ENCODE measurements around the gene SIPA1L3.
"Not testable (repeated sequence)": the region's sequence is repeated elsewhere in the genome, so short reads cannot be mapped to it uniquely, and the experiment has no call there.

Gene SIPA1L3

GRCh38 chr19:38023671-38024541 is 116.9 kb downstream of the SIPA1L3 start:
- DNase-seq = no peak
- H3K27me3 ChIP-seq (replicated peaks; ENCODE audit: control insufficient read depth, insufficient read depth, low read length, poor library complexity, severe bottlenecking) = no peaks in the 10 kb centered on the region
- no peaks in the 10 kb centered on the region for H3K9me3 ChIP-seq (ENCODE audit: control insufficient read depth, low read length)
- no peaks in the 10 kb centered on the region for H3K4me1 ChIP-seq (ENCODE audit: control insufficient read depth, insufficient read depth, low read length, poor library complexity, severe bottlenecking)
- H3K36me3 ChIP-seq (ENCODE audit: control insufficient read depth, insufficient read depth, low read length) = no peaks in the 10 kb centered on the region
- H3K4me3 ChIP-seq (ENCODE audit: insufficient read depth, low read depth, low read length, poor library complexity, severe bottlenecking) = no peak overlapping the region
- no peak overlapping the region for H3K27ac ChIP-seq (ENCODE audit: insufficient read depth, low read length, poor library complexity, severe bottlenecking)

DNA sequence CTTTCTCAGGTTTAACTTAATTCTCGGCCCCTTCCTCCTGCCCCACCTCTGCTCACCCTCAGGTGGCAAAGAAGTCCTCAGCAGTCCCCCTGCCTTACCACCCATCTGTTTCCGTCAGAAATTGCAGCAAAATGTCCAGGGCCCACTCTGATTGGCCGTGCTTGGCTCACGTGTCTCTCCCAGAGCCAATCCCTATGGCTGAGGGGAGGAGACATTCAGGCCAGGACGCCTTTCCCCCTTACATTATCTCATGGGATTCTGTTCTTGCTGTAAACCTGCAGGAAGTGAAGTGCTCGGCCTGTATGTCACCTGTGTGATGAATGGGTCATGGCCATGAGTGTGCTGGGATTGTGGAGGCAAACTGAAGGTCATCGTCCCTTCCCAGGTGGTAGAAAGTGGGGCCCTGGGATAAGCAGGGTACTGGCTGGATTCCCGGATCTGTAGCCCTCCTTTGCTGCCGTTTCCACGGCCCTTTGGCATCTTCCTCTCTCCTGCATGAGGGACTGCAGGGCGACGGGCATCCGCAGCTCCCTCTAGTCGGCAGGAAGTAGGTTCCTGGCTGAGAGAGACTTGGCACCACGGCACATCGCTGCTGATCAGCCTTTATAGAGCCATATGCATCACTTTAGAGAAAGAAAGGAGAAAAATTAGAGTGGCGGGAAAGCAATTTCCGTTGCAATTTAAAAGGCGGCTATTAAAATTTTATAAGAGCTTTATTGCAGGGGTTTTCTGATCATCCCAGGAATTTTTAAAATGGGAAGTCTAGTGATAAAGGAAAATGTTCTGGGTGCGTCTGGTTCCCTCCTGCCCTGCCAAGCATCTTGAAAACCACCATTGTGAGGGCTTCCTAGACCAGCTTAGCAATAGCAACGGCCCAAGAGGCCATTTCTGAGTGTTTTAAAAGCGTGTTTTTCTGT is 118.2 kb downstream of the SIPA1L3 start:
- Histone ChIP-seq H3K4me1 (ENCODE audit: control insufficient read depth, insufficient read depth, low read length, poor library complexity, severe bottlenecking) (no peaks in the 10 kb centered on the region), H3K27ac (ENCODE audit: insufficient read depth, low read length, poor library complexity, severe bottlenecking) (no peak overlapping the region), H3K36me3 (ENCODE audit: control insufficient read depth, insufficient read depth, low read length) (no peaks in the 10 kb centered on the region), H3K4me3 (ENCODE audit: insufficient read depth, low read depth, low read length, poor library complexity, severe bottlenecking) (no peak overlapping the region), H3K9me3 (ENCODE audit: control insufficient read depth, low read length) (no peaks in the 10 kb centered on the region), H3K27me3 (replicated peaks; ENCODE audit: control insufficient read depth, insufficient read depth, low read length, poor library complexity, severe bottlenecking) (no peaks in the 10 kb centered on the region)
- no peak for DNase-seq

- Histone ChIP-seq H3K4me1 (ENCODE audit: control insufficient read depth, insufficient read depth, low read length, poor library complexity, severe bottlenecking) (no peaks in the 10 kb centered on the region), H3K4me3 (ENCODE audit: insufficient read depth, low read depth, low read length, poor library complexity, severe bottlenecking) (no peak overlapping the region), H3K36me3 (ENCODE audit: control insufficient read depth, insufficient read depth, low read length) (no peaks in the 10 kb centered on the region), H3K27ac (ENCODE audit: insufficient read depth, low read length, poor library complexity, severe bottlenecking) (no peak overlapping the region), H3K27me3 (replicated peaks; ENCODE audit: control insufficient read depth, insufficient read depth, low read length, poor library complexity, severe bottlenecking) (no peaks in the 10 kb centered on the region), H3K9me3 (ENCODE audit: control insufficient read depth, low read length) (no peaks in the 10 kb centered on the region)
- DNase-seq = no peak
Observed at GRCh38 chr19:38025909-38026307, 118.9 kb downstream of the SIPA1L3 start.

DNA sequence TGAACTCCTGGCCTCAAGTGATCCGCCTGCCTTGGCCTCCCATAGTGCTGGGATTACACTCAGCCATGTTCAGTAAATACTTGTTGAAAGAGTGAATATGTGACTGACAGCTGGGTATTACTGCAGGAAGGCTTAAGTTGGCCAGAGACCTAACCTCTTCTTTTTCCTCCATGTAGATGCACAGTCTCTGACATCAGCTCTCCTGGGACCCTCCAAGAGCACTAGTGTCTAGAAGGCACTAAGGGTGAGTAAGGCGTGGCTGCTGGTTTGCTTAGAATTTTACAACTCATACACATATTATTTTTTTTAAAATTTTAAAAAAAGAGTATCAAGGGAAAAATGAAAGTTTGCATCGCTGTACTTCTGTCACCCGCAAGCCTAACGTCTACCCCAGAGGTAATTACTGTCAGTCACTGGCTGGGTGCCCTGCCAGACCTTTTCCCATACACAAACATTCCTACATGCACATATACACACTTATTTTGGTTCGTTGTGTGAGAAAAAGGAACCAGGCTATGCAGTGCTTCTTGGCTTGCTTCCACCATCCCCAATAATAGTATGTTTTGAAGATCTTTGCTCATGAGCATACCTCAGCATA is 122.0 kb downstream of the SIPA1L3 start:
- Histone ChIP-seq H3K27ac (ENCODE audit: insufficient read depth, low read length, poor library complexity, severe bottlenecking) (no peak overlapping the region), H3K4me1 (ENCODE audit: control insufficient read depth, insufficient read depth, low read length, poor library complexity, severe bottlenecking) (no peaks in the 10 kb centered on the region), H3K4me3 (ENCODE audit: insufficient read depth, low read depth, low read length, poor library complexity, severe bottlenecking) (no peak overlapping the region), H3K27me3 (replicated peaks; ENCODE audit: control insufficient read depth, insufficient read depth, low read length, poor library complexity, severe bottlenecking) (no peaks in the 10 kb centered on the region), H3K9me3 (ENCODE audit: control insufficient read depth, low read length) (no peaks in the 10 kb centered on the region), H3K36me3 (ENCODE audit: control insufficient read depth, insufficient read depth, low read length) (no peaks in the 10 kb centered on the region)
- DNase-seq = no peak

GRCh38 chr19:38030001-38030400 is 123.0 kb downstream of the SIPA1L3 start:
- H3K36me3 ChIP-seq (ENCODE audit: control insufficient read depth, insufficient read depth, low read length); DNase-seq; H3K4me1 ChIP-seq (ENCODE audit: control insufficient read depth, insufficient read depth, low read length, poor library complexity, severe bottlenecking): not testable (repeated sequence)

GRCh38 chr19:38030686-38031422 is 123.8 kb downstream of the SIPA1L3 start:
- Histone ChIP-seq H3K27ac (ENCODE audit: insufficient read depth, low read length, poor library complexity, severe bottlenecking) (no peak overlapping the region), H3K9me3 (ENCODE audit: control insufficient read depth, low read length) (no peaks in the 10 kb centered on the region), H3K27me3 (replicated peaks; ENCODE audit: control insufficient read depth, insufficient read depth, low read length, poor library complexity, severe bottlenecking) (no peaks in the 10 kb centered on the region), H3K36me3 (ENCODE audit: control insufficient read depth, insufficient read depth, low read length) (no peaks in the 10 kb centered on the region), H3K4me3 (ENCODE audit: insufficient read depth, low read depth, low read length, poor library complexity, severe bottlenecking) (no peak overlapping the region), H3K4me1 (ENCODE audit: control insufficient read depth, insufficient read depth, low read length, poor library complexity, severe bottlenecking) (no peaks in the 10 kb centered on the region)
- DNase-seq = no peak

More at GRCh38 chr19:38030001-38030400, 123.0 kb downstream of the SIPA1L3 start:
- not testable (repeated sequence) for H3K27ac ChIP-seq (ENCODE audit: insufficient read depth, low read length, poor library complexity, severe bottlenecking); H3K27me3 ChIP-seq (replicated peaks; ENCODE audit: control insufficient read depth, insufficient read depth, low read length, poor library complexity, severe bottlenecking); H3K9me3 ChIP-seq (ENCODE audit: control insufficient read depth, low read length); H3K4me3 ChIP-seq (ENCODE audit: insufficient read depth, low read depth, low read length, poor library complexity, severe bottlenecking)

DNA sequence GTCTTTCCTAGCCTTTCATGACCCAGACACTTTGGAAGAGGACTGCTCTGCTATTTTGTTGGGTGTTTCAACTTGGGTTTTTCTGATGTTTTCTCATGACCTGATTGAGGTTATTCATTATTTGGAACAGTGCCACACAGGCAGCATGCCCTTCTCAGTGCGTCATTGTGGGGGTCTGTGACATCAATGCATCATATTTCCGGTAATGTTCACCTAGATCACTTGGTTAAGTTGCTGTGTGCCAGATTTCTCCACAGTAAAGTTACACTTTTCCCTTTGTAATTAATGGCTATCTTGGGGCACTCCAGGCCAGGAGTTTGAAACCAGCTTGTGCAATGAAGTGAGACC is 124.4 kb downstream of the SIPA1L3 start:
- Histone ChIP-seq H3K36me3 (ENCODE audit: control insufficient read depth, insufficient read depth, low read length) (no peaks in the 10 kb centered on the region), H3K4me1 (ENCODE audit: control insufficient read depth, insufficient read depth, low read length, poor library complexity, severe bottlenecking) (no peaks in the 10 kb centered on the region), H3K4me3 (ENCODE audit: insufficient read depth, low read depth, low read length, poor library complexity, severe bottlenecking) (no peak overlapping the region), H3K27me3 (replicated peaks; ENCODE audit: control insufficient read depth, insufficient read depth, low read length, poor library complexity, severe bottlenecking) (no peaks in the 10 kb centered on the region), H3K27ac (ENCODE audit: insufficient read depth, low read length, poor library complexity, severe bottlenecking) (no peak overlapping the region), H3K9me3 (ENCODE audit: control insufficient read depth, low read length) (no peaks in the 10 kb centered on the region)
- no peak for DNase-seq

DNA sequence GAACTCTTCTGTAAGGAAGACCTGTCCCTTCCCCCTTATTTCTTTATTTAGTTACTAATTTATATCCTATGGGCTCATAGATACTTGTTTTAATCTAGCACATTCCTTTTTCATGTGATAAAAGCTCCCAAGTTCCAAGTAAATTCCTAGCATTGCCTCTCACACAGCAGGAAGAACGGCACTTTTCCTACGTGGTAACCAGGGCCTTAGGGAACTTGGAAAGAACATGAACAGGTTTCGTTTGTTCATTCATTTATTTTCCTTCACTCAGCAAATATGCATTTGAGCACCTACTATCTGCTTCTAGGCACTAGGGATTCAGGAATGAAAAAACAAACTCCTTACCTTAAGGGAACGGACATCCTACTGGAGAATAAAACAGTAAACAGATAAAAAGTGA is 125.1 kb downstream of the SIPA1L3 start:
- no peak overlapping the region for H3K4me3 ChIP-seq (ENCODE audit: insufficient read depth, low read depth, low read length, poor library complexity, severe bottlenecking)

GRCh38 chr19:38032951-38033350 is 125.9 kb downstream of the SIPA1L3 start:
- no peak overlapping the region for H3K27ac ChIP-seq (ENCODE audit: insufficient read depth, low read length, poor library complexity, severe bottlenecking)
- no peaks in the 10 kb centered on the region for H3K9me3 ChIP-seq (ENCODE audit: control insufficient read depth, low read length)
- H3K4me3 ChIP-seq (ENCODE audit: insufficient read depth, low read depth, low read length, poor library complexity, severe bottlenecking) = no peak overlapping the region
- no peaks in the 10 kb centered on the region for H3K36me3 ChIP-seq (ENCODE audit: control insufficient read depth, insufficient read depth, low read length)
- no peak for DNase-seq
- no peaks in the 10 kb centered on the region for H3K27me3 ChIP-seq (replicated peaks; ENCODE audit: control insufficient read depth, insufficient read depth, low read length, poor library complexity, severe bottlenecking)
- no peaks in the 10 kb centered on the region for H3K4me1 ChIP-seq (ENCODE audit: control insufficient read depth, insufficient read depth, low read length, poor library complexity, severe bottlenecking)

More for the DNA sequence above, 125.1 kb downstream of the SIPA1L3 start:
- Histone ChIP-seq H3K36me3 (ENCODE audit: control insufficient read depth, insufficient read depth, low read length) (no peaks in the 10 kb centered on the region), H3K27me3 (replicated peaks; ENCODE audit: control insufficient read depth, insufficient read depth, low read length, poor library complexity, severe bottlenecking) (no peaks in the 10 kb centered on the region), H3K9me3 (ENCODE audit: control insufficient read depth, low read length) (no peaks in the 10 kb centered on the region), H3K4me1 (ENCODE audit: control insufficient read depth, insufficient read depth, low read length, poor library complexity, severe bottlenecking) (no peaks in the 10 kb centered on the region), H3K27ac (ENCODE audit: insufficient read depth, low read length, poor library complexity, severe bottlenecking) (no peak overlapping the region)
- no peak for DNase-seq
